OCI-LY3 (cell line): ENCODE results near the gene IFI27.

Source experiments
- H2AFZ ChIP-seq: fragments of 200-600, 300-600 bp; shearing (Covaris generic); 2 replicates; pipeline ENCODE4 v1.6.0; 2014; ENCODE audit warnings: antibody characterized with exemption, low read depth, low read length
- H3K27ac ChIP-seq: fragments of 200-600, 300-600 bp; sonication (generic); 2 replicates; pipeline ENCODE4 v1.5.1; 2014; ENCODE audit warnings: mild to moderate bottlenecking, low read length, moderate library complexity, mixed read lengths
- H3K27me3 ChIP-seq: fragments of 200-600, 300-600 bp; sonication (generic); 2 replicates; pipeline ENCODE4 v1.6.1; 2014; ENCODE audit warnings: low read depth, low read length, mixed read lengths
- H3K36me3 ChIP-seq: fragments of 200-600, 300-600 bp; sonication (generic); replicated peaks from 2 replicates; pipeline ENCODE3; 2014; ENCODE audit warnings: low read depth, low read length, mixed read lengths
- H3K4me1 ChIP-seq: fragments of 300-600, 200-600 bp; sonication (generic); 2 replicates; pipeline ENCODE4 v1.6.1; 2014; ENCODE audit warnings: low read length, mixed read lengths
- H3K4me2 ChIP-seq: fragments of 200-600, 300-600 bp; sonication (generic); 2 replicates; pipeline ENCODE4 v1.6.1; 2014; ENCODE audit warnings: low read length, mixed read lengths
- H3K4me3 ChIP-seq: fragments of 300-600, 200-600 bp; sonication (generic); 2 replicates; pipeline ENCODE4 v1.5.1; 2014; ENCODE audit warnings: antibody characterized with exemption, mild to moderate bottlenecking, low read length, moderate library complexity
- H3K79me2 ChIP-seq: fragments of 300-600, 200-600 bp; shearing (Covaris generic); 2 replicates; pipeline ENCODE4 v1.6.1; 2014; ENCODE audit warnings: mild to moderate bottlenecking, low read length, mixed read lengths
- H3K9ac ChIP-seq: fragments of 300-600, 200-600 bp; shearing (Covaris generic); 2 replicates; pipeline ENCODE4 v1.6.0; 2014; ENCODE audit warnings: mild to moderate bottlenecking, low read length, moderate library complexity
- H3K9me3 ChIP-seq: fragments of 200-600, 300-600 bp; shearing (Covaris generic); 2 replicates; pipeline ENCODE4 v1.6.1; 2014; ENCODE audit warnings: low read length, mixed read lengths; ENCODE audit not compliant: insufficient read depth
- H4K20me1 ChIP-seq: fragments of 200-600, 300-600 bp; sonication (generic); 2 replicates; pipeline ENCODE4 v1.6.1; 2016; ENCODE audit warnings: low read length, mixed read lengths; ENCODE audit not compliant: insufficient read depth
- CTCF ChIP-seq: fragments of 200-600, 300-600 bp; sonication (generic); IDR thresholded peaks from 2 replicates; pipeline ENCODE4 v1.5.1; 2014; ENCODE audit warnings: antibody characterized with exemption, low read length, low read depth
- EZH2phosphoT487 ChIP-seq: fragments of 200-600 bp; shearing (Covaris generic); IDR thresholded peaks from 2 replicates; pipeline ENCODE4 v1.6.1; 2018; ENCODE audit warnings: antibody characterized with exemption, mixed run types, low read depth

Gene IFI27

GRCh38 chr14:94121485-94121884, 10.9 kb downstream of the IFI27 start:
- H3K9ac ChIP-seq, result no peak overlapping the region
- TF ChIP-seq EZH2phosphoT487 (no peak), CTCF (no peak)
- peaks cover 4% of the 10 kb centered on the region; the same call in 1 of the 2 replicates for H3K27me3 ChIP-seq
- H4K20me1 ChIP-seq, result no peaks in the 10 kb centered on the region
- H3K4me2 ChIP-seq, result no peak overlapping the region
- no peak overlapping the region for H3K4me3 ChIP-seq
- no peaks in the 10 kb centered on the region for H3K4me1 ChIP-seq
- H2AFZ ChIP-seq, result no peak overlapping the region
- H3K9me3 ChIP-seq, result no peaks in the 10 kb centered on the region; the same call in 1 of the 2 replicates
- H3K36me3 ChIP-seq, result no peaks in the 10 kb centered on the region
- H3K79me2 ChIP-seq, result no peaks in the 10 kb centered on the region
- H3K27ac ChIP-seq, result no peak overlapping the region

- Histone ChIP-seq H4K20me1 (no peaks in the 10 kb centered on the region), H3K4me3 (no peak overlapping the region)
These were observed 11.9 kb downstream of the IFI27 start for GRCh38 chr14:94122438-94122837.

GRCh38 chr14:94123296-94123695, 12.8 kb downstream of the IFI27 start:
- H3K4me1 ChIP-seq, result no peaks in the 10 kb centered on the region
- peaks cover 4% of the 10 kb centered on the region; the same call in 1 of the 2 replicates for H3K27me3 ChIP-seq
- no peaks in the 10 kb centered on the region for H3K79me2 ChIP-seq
- no peaks in the 10 kb centered on the region for H3K36me3 ChIP-seq
- H3K9ac ChIP-seq, result no peak overlapping the region
- no peak overlapping the region for H3K4me2 ChIP-seq
- no peak overlapping the region for H2AFZ ChIP-seq
- H4K20me1 ChIP-seq, result no peaks in the 10 kb centered on the region
- no peak for TF ChIP-seq EZH2phosphoT487
- TF ChIP-seq CTCF, result no peak
- H3K4me3 ChIP-seq, result no peak overlapping the region
- no peak overlapping the region for H3K27ac ChIP-seq
- no peaks in the 10 kb centered on the region; the same call in 1 of the 2 replicates for H3K9me3 ChIP-seq

More at GRCh38 chr14:94122438-94122837, 11.9 kb downstream of the IFI27 start:
- no peak overlapping the region for H3K27ac ChIP-seq
- H3K4me2 ChIP-seq, result no peak overlapping the region
- no peaks in the 10 kb centered on the region; the same call in 1 of the 2 replicates for H3K9me3 ChIP-seq
- peaks cover 4% of the 10 kb centered on the region; the same call in 1 of the 2 replicates for H3K27me3 ChIP-seq
- no peaks in the 10 kb centered on the region for H3K36me3 ChIP-seq
- no peak overlapping the region for H3K9ac ChIP-seq
- H3K4me1 ChIP-seq, result no peaks in the 10 kb centered on the region
- TF ChIP-seq CTCF (no peak), EZH2phosphoT487 (no peak)
- no peak overlapping the region for H2AFZ ChIP-seq
- H3K79me2 ChIP-seq, result no peaks in the 10 kb centered on the region

- Histone ChIP-seq H3K27me3 (peaks cover 4% of the 10 kb centered on the region; the same call in 1 of the 2 replicates), H3K79me2 (no peaks in the 10 kb centered on the region), H3K9me3 (no peaks in the 10 kb centered on the region; the same call in 1 of the 2 replicates), H3K4me1 (peaks cover 4% of the 10 kb centered on the region; the same call in 1 of the 2 replicates), H3K4me3 (no peak overlapping the region), H3K4me2 (no peak overlapping the region), H3K27ac (no peak overlapping the region), H4K20me1 (no peaks in the 10 kb centered on the region), H2AFZ (no peak overlapping the region), H3K36me3 (no peaks in the 10 kb centered on the region), H3K9ac (no peak overlapping the region)
- TF ChIP-seq CTCF (no peak), EZH2phosphoT487 (no peak)
These were observed 13.3 kb downstream of the IFI27 start for GRCh38 chr14:94123868-94124267.
